Subcutaneous adipose tissue (tissue), 4 donors: ENCODE data around the gene FAM53A. TPM values are rescaled to one million over a fixed set of nuclear protein-coding genes. Genes with fewer than 3 reads are reported as not detected.

ENCODE experiments used
- total RNA-seq, 4 donors: library from RNA; depleted of rRNA; stranded (reverse); fragments of >200 nt; gene quantifications; one replicate each; pipeline ENCODE4 v1.1.0, GENCODE V29; 2016
- TF ChIP-seq, protein P1 (sequence below): fragments of 450-650 bp; IDR thresholded peaks from one replicate; pipeline ENCODE4 v1.5.1; 2016; ENCODE audit warnings: low read depth, mild to moderate bottlenecking, control low read depth, antibody characterized with exemption, moderate library complexity

FAM53A gene
- total RNA-seq, 4 donors from 2014 or later = 1.5 to 5.9 (median 3.8) TPM

DNA sequence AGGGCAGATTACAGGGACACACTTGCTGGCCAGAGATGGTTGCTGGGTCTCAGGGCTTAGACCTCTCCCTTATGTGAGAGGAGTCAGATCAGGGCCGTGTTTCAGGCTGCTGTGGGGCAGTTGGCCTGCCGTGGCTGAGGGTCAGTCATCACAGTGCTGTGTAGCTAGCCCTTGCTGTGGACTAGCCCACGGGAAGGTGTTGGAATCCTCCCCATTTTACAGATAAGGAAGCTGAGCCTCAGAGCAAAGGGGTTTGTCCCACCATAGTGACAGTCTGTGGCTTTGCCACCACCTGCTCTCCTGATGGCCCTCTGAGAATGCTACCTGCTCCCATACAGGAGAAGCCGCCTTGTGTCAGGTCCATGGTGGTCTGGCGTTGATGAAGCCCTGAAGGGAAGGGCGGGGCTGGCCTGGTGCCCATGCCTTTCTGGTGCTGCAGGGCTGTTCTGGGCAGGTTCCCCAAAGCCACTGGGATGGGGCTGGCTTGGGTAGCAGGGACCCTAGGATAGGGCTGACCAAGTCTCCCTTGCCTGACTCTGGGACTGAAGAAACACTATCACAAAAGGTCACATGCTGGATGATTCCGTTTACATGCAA lies 2.4 kb upstream of the FAM53A start:
- TF ChIP-seq, protein P1, sequence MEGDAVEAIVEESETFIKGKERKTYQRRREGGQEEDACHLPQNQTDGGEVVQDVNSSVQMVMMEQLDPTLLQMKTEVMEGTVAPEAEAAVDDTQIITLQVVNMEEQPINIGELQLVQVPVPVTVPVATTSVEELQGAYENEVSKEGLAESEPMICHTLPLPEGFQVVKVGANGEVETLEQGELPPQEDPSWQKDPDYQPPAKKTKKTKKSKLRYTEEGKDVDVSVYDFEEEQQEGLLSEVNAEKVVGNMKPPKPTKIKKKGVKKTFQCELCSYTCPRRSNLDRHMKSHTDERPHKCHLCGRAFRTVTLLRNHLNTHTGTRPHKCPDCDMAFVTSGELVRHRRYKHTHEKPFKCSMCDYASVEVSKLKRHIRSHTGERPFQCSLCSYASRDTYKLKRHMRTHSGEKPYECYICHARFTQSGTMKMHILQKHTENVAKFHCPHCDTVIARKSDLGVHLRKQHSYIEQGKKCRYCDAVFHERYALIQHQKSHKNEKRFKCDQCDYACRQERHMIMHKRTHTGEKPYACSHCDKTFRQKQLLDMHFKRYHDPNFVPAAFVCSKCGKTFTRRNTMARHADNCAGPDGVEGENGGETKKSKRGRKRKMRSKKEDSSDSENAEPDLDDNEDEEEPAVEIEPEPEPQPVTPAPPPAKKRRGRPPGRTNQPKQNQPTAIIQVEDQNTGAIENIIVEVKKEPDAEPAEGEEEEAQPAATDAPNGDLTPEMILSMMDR = no peak

DNA sequence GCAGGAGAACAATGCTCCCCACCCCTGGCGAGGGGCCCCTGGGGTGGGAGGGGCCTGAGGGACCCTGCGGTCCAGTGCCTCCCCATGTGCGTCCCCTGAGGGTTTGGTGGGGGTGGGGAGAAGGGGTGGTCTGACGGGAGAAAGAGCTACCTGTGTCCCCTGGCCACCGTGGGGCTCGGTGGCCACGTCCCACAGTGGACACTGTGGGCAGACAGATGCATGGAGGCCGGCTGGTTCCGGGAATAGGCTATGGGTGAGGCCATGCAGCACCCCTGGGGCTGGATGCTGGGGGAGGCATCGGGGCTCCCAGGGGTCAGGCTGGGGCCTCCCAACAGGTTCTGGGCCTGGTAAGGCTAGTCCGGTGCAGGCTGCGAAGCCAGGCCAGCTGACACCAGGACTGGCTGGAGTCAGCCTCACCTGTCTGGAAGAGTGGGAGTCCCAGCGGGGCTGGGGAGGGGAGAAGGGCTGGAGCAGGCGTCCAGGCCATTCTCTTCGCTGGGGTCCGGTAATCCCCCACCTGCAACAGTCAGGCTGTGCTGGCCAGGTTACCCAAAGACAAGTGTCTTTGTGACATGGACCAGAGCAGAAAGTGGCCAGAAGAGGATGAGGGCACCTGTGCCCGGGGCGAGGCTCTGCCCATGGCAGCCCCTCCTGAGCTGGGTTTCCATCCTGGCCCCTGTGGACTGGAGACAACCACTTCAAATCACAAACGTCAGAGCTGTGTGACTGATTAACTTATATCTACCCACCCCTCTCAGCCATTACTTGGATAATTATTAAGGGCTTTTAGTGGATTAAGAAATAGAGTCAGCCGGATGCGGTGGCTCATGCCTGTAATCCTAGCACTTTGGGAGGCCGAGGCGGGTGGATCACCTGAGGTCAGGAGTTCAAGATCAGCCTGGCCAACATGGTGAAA lies 1.4 kb upstream of the FAM53A start:
- TF ChIP-seq, protein P1 = no peak

DNA sequence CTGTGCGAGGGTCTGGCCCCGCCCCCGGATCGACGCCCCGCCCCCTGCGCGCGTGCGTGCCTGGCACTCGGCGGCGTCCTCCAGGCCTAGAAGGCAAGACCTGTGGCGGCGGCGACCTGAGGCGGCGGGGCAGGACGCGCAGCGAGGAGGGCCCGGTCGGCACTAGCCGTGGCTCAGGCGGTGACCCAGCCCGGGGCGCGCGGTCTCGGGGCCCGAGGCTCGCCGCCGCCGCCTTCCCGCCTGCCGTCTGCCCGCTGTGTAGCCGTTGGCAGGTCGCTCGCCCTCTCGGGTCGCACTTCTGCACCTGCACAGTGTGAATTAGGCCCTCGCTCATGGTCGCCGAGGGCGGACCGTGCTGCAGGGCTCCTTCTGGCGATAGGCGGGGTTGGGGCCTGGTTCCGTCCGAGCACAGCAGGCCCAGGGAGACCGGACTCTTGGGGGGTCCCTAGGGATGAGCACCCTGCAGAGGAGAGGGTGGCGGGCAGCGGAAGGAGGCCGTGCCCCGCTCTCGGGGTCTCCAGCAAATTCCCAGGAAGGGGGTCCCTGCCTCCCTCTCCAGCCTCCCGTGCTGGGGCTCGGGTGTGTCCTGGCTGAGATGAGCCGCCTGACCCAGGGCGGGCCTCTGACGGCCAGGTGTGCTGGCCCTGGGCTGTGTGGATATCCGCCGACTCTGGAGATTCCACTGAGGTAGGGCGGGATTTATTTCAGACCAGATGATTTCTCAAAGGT lies 557 bp upstream of the FAM53A start:
- TF ChIP-seq, protein P1 = no peak

DNA sequence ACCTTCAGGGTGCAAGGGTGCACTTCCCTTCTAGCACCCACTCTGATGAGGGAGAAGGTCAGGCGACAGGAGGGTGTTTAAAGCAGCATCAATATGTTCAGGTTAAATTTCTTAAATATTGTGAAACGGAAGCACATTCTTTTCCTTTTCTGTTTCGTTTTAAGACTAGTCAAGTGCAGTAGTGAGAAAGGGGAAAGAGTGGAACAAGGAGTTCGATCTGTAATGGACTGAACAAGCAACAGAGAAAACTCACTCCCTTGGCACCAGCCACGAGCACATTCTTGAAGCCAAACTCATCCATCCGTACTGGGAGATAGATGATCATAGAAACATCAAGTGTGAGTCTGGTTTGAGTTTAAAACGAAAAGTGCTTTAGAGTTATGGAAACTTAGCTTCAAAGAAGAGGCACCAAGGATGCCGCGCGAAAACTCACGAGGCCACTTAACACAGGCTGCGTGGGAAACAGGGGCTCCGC lies 815 bp downstream of the FAM53A start:
- TF ChIP-seq, protein P1 = no peak

DNA sequence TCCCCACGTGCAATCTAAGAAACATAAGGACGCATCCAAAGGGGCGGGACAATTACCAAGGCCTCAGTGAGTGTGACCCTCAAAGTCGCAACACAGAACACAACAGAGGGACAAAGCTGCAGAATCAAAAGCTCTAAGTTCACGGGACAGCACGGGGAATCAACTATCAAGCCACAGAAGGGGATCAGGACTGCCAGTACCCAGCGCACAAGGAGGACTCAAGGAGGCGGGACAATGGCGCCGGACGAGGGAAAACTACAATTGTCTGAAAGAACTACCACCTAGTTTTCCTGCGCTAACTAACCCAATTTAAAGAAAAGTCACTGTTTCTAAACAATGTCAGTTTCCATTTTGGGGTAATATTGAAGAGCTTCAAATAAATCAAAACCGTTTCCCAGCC lies 1.3 kb downstream of the FAM53A start:
- TF ChIP-seq, protein P1 = no peak

DNA sequence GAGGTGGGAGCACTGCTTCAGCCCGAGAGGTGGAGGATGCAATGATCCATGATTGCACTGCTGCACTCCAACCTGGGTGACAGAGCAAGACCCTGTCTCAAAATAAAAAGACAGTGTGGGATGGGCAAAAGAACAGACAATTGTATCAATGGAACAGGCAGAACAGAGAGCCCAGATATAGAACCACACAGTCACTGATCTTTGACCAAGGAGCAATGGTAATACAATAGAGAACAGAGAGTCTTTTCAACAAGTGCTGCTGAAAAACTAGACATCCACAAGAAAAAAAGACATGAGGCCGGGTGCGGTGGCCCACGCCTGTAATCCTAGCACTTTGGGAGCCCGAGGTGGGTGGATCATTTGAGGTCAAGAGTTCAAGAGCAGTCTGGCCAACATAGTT lies 5.9 kb downstream of the FAM53A start:
- TF ChIP-seq, protein P1 = no peak
